ENCODE measurements around the gene CPN2. TPM values are rescaled to one million over a fixed set of nuclear protein-coding genes. Genes with fewer than 3 reads are reported as not detected.

CPN2 gene
- total and polyA plus RNA-seq, 2 experiments from 2014 or later, result 0.10 to 0.14 TPM

DNA sequence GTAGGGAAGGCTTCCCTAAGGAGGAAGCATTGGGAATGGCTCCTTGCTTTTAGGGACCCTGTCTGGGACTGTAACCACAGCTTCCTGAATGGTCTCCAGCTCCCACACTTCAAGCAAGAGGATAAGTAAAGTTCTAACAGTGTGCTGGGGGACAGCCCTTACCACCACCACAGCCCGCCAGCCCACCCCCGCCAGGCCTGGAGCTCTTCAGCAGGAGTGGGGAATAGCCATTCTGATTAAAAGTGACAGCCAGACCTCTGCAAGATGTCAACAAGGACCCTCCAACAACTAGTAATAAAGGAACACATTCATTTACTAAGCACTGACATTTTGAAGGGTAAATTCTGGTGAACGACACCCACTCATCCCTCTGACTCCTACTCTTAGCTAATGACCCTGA lies 49.4 kb downstream of the CPN2 start:
- no peaks in the 10 kb centered on the region for H3K79me2 ChIP-seq (replicated peaks; ENCODE audit: insufficient read depth)
- no peak overlapping the region for H3K27ac ChIP-seq (ENCODE audit: low read depth)
- H3K36me3 ChIP-seq (ENCODE audit: insufficient read depth), result no peaks in the 10 kb centered on the region
- H4K20me1 ChIP-seq (replicated peaks; ENCODE audit: insufficient read depth), result no peaks in the 10 kb centered on the region
- 0 out of 2 replicates have a peak, but pooled peaks cover 7% of the 10 kb centered on the region for H3F3A ChIP-seq (replicated peaks; ENCODE audit: low read depth)
- H3K4me1 Mint-ChIP-seq, result peaks cover 35% of the 10 kb centered on the region
- no peak overlapping the region for H2AFZ ChIP-seq
- no peak overlapping the region for H3K4me3 ChIP-seq
- TF ChIP-seq STAT1 (IDR thresholded peaks at IDR 0.05; ENCODE audit: unreplicated experiment) (no peak), CREB1 (CRISPR knock-in tag; IDR thresholded peaks at IDR 0.05; ENCODE audit: low read depth) (no peak), ZNF114 (CRISPR knock-in tag; IDR thresholded peaks at IDR 0.05) (no peak)
- H3K4me2 ChIP-seq, result no peak overlapping the region
- no peak overlapping the region for H3K4me3 Mint-ChIP-seq
- no peak overlapping the region for H3K27ac Mint-ChIP-seq
- ATAC-seq, result no peak
- peaks cover 10% of the 10 kb centered on the region for H3K27me3 Mint-ChIP-seq (ENCODE audit: insufficient read depth, low read depth, poor library complexity)
- H3K9me2 ChIP-seq (ENCODE audit: insufficient read depth), result no peaks in the 10 kb centered on the region
- H3K27me3 ChIP-seq (ENCODE audit: insufficient read depth), result no peaks in the 10 kb centered on the region
- H3K4me1 ChIP-seq (ENCODE audit: insufficient read depth), result peaks cover 33% of the 10 kb centered on the region
- H3K36me3 Mint-ChIP-seq (ENCODE audit: low read depth), result no peaks in the 10 kb centered on the region
- H3K9me3 Mint-ChIP-seq, result no peaks in the 10 kb centered on the region
- DNase-seq (ENCODE audit: low spot score), result no peak

DNA sequence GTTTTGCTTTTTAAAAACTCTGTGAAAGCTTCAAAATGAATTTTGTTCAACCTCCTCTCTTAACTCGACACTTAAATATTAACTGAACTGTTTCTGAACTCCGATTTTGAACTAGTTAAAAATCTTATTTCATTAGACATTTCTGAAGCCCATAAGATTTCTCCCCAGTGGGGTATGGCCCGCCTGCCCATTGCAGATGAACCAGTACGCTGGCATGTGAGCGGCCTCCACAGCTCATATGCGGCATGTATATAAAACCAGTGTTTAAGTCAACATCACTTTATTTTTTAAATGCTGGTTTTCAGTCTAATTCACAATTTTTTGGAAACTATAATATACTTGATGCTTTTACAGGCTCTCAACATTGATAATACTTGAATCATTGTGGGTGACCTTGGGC lies 50.2 kb downstream of the CPN2 start:
- Mint-ChIP-seq H3K27me3 (ENCODE audit: insufficient read depth, low read depth, poor library complexity) (peaks cover 9% of the 10 kb centered on the region), H3K4me1 (peaks cover 32% of the 10 kb centered on the region), H3K27ac (no peak overlapping the region), H3K36me3 (ENCODE audit: low read depth) (no peaks in the 10 kb centered on the region), H3K9me3 (no peaks in the 10 kb centered on the region), H3K4me3 (no peak overlapping the region)
- no peaks in the 10 kb centered on the region for H3K79me2 ChIP-seq (replicated peaks; ENCODE audit: insufficient read depth)
- ATAC-seq (no peak), DNase-seq (ENCODE audit: low spot score) (no peak)
- no peak overlapping the region for H3K4me3 ChIP-seq
- H3K27me3 ChIP-seq (ENCODE audit: insufficient read depth), result no peaks in the 10 kb centered on the region
- H3F3A ChIP-seq (replicated peaks; ENCODE audit: low read depth), result 0 out of 2 replicates have a peak, but pooled peaks cover 7% of the 10 kb centered on the region
- H2AFZ ChIP-seq, result no peak overlapping the region
- no peaks in the 10 kb centered on the region for H3K9me2 ChIP-seq (ENCODE audit: insufficient read depth)
- H3K4me2 ChIP-seq, result no peak overlapping the region
- no peak overlapping the region for H3K27ac ChIP-seq (ENCODE audit: low read depth)
- TF ChIP-seq, protein P1, sequence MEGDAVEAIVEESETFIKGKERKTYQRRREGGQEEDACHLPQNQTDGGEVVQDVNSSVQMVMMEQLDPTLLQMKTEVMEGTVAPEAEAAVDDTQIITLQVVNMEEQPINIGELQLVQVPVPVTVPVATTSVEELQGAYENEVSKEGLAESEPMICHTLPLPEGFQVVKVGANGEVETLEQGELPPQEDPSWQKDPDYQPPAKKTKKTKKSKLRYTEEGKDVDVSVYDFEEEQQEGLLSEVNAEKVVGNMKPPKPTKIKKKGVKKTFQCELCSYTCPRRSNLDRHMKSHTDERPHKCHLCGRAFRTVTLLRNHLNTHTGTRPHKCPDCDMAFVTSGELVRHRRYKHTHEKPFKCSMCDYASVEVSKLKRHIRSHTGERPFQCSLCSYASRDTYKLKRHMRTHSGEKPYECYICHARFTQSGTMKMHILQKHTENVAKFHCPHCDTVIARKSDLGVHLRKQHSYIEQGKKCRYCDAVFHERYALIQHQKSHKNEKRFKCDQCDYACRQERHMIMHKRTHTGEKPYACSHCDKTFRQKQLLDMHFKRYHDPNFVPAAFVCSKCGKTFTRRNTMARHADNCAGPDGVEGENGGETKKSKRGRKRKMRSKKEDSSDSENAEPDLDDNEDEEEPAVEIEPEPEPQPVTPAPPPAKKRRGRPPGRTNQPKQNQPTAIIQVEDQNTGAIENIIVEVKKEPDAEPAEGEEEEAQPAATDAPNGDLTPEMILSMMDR (conservative IDR thresholded peaks at IDR 0.05; ENCODE audit: low read depth in 2 of 2), result no peak
- TF ChIP-seq JUNB (IDR thresholded peaks at IDR 0.05; ENCODE audit: unreplicated experiment), result no peak
- TF ChIP-seq ZNF114 (CRISPR knock-in tag; IDR thresholded peaks at IDR 0.05), result no peak
- TF ChIP-seq ETS1 (IDR thresholded peaks at IDR 0.05), result no peak
- no peak for TF ChIP-seq STAT1 (IDR thresholded peaks at IDR 0.05; ENCODE audit: unreplicated experiment)
- no peak for TF ChIP-seq EZH2 (IDR thresholded peaks at IDR 0.05; ENCODE audit: low read depth, unreplicated experiment)
- no peak for TF ChIP-seq POLR2AphosphoS5 (IDR thresholded peaks at IDR 0.05; ENCODE audit: low read depth)
- TF ChIP-seq, protein P2, sequence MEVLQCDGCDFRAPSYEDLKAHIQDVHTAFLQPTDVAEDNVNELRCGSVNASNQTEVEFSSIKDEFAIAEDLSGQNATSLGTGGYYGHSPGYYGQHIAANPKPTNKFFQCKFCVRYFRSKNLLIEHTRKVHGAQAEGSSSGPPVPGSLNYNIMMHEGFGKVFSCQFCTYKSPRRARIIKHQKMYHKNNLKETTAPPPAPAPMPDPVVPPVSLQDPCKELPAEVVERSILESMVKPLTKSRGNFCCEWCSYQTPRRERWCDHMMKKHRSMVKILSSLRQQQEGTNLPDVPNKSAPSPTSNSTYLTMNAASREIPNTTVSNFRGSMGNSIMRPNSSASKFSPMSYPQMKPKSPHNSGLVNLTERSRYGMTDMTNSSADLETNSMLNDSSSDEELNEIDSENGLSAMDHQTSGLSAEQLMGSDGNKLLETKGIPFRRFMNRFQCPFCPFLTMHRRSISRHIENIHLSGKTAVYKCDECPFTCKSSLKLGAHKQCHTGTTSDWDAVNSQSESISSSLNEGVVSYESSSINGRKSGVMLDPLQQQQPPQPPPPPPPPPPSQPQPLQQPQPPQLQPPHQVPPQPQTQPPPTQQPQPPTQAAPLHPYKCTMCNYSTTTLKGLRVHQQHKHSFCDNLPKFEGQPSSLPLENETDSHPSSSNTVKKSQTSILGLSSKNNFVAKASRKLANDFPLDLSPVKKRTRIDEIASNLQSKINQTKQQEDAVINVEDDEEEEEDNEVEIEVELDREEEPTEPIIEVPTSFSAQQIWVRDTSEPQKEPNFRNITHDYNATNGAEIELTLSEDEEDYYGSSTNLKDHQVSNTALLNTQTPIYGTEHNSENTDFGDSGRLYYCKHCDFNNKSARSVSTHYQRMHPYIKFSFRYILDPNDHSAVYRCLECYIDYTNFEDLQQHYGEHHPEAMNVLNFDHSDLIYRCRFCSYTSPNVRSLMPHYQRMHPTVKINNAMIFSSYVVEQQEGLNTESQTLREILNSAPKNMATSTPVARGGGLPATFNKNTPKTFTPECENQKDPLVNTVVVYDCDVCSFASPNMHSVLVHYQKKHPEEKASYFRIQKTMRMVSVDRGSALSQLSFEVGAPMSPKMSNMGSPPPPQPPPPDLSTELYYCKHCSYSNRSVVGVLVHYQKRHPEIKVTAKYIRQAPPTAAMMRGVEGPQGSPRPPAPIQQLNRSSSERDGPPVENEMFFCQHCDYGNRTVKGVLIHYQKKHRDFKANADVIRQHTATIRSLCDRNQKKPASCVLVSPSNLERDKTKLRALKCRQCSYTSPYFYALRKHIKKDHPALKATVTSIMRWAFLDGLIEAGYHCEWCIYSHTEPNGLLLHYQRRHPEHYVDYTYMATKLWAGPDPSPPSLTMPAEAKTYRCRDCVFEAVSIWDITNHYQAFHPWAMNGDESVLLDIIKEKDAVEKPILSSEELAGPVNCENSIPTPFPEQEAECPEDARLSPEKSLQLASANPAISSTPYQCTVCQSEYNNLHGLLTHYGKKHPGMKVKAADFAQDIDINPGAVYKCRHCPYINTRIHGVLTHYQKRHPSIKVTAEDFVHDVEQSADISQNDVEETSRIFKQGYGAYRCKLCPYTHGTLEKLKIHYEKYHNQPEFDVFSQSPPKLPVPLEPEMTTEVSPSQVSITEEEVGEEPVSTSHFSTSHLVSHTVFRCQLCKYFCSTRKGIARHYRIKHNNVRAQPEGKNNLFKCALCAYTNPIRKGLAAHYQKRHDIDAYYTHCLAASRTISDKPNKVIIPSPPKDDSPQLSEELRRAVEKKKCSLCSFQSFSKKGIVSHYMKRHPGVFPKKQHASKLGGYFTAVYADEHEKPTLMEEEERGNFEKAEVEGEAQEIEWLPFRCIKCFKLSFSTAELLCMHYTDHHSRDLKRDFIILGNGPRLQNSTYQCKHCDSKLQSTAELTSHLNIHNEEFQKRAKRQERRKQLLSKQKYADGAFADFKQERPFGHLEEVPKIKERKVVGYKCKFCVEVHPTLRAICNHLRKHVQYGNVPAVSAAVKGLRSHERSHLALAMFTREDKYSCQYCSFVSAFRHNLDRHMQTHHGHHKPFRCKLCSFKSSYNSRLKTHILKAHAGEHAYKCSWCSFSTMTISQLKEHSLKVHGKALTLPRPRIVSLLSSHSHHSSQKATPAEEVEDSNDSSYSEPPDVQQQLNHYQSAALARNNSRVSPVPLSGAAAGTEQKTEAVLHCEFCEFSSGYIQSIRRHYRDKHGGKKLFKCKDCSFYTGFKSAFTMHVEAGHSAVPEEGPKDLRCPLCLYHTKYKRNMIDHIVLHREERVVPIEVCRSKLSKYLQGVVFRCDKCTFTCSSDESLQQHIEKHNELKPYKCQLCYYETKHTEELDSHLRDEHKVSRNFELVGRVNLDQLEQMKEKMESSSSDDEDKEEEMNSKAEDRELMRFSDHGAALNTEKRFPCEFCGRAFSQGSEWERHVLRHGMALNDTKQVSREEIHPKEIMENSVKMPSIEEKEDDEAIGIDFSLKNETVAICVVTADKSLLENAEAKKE (CRISPR knock-in tag; IDR thresholded peaks at IDR 0.05), result no peak
- TF ChIP-seq CREB1 (CRISPR knock-in tag; IDR thresholded peaks at IDR 0.05; ENCODE audit: low read depth), result no peak
- no peak for TF ChIP-seq EZH2phosphoT487 (IDR thresholded peaks at IDR 0.05; ENCODE audit: unreplicated experiment)
- no peak for TF ChIP-seq NANOG (IDR thresholded peaks at IDR 0.05; ENCODE audit: borderline replicate concordance)
- no peaks in the 10 kb centered on the region for H3K36me3 ChIP-seq (ENCODE audit: insufficient read depth)
- no peaks in the 10 kb centered on the region for H4K20me1 ChIP-seq (replicated peaks; ENCODE audit: insufficient read depth)
- H3K4me1 ChIP-seq (ENCODE audit: insufficient read depth), result peaks cover 25% of the 10 kb centered on the region

Measured in GM23338 (cell line).